Heart right ventricle (tissue), 16 donors: ENCODE measurements around the gene CCDC183. TPM values are rescaled to one million over a fixed set of nuclear protein-coding genes. Genes with fewer than 3 reads are reported as not detected.

Experiments used
- ATAC-seq, 8 donors: fragments of 200-7000 bp; cut with Tn5 transposase; one replicate each; pipeline ENCODE4 v1.9.1; 2020; ENCODE audit warnings: mild to moderate bottlenecking in 8 of 8, moderate library complexity in 8 of 8, moderate number of reproducible peaks in 1 of 8
- DNase-seq, 2 donors: peaks; one replicate each; pipeline ENCODE4 v3.0.0-alpha.2; 2020
- H3K27ac ChIP-seq, 10 donors: fragments of 200-600 bp; sonication (generic) in 2 of 10; one replicate each; pipeline versions ENCODE4 v1.5.0 to v1.8.0; 2020 to 2022; ENCODE audit warnings: mild to moderate bottlenecking in 3 of 10
- H3K27me3 ChIP-seq, 7 donors: fragments of 200-600 bp; one replicate each; pipeline ENCODE4 v1.8.0; 2021 to 2022; ENCODE audit warnings: mild to moderate bottlenecking in 2 of 7
- H3K36me3 ChIP-seq, 9 donors: fragments of 200-600 bp; sonication (generic) in 1 of 9; one replicate each; pipeline versions ENCODE4 v1.5.0 to v1.8.0; 2020 to 2022; ENCODE audit warnings: mild to moderate bottlenecking in 2 of 9
- H3K4me1 ChIP-seq, 9 donors: fragments of 200-600 bp; sonication (generic) in 1 of 9; one replicate each; pipeline versions ENCODE4 v1.5.0 to v1.8.0; 2020 to 2022; ENCODE audit warnings: mild to moderate bottlenecking in 4 of 9
- H3K4me3 ChIP-seq, 10 donors: fragments of 200-600 bp; sonication (generic) in 2 of 10; one replicate each; pipeline versions ENCODE4 v1.5.0 to v1.8.0; 2020 to 2022; ENCODE audit warnings: mild to moderate bottlenecking in 7 of 10, moderate library complexity in 2 of 10
- H3K9me3 ChIP-seq, 11 donors: fragments of 200-600 bp in 10 of 11; sonication (generic) in 2 of 11; one replicate each; pipeline versions ENCODE4 v1.5.0 to v1.8.0; 2013 to 2022; ENCODE audit warnings: mild to moderate bottlenecking in 2 of 11, control low read depth in 1 of 11, moderate library complexity in 1 of 11
- WGBS, 2 donors: extraction: QIAGEN DNeasy Blood & Tissue Kit; methylation state at CpG; one replicate each; pipeline ENCODE4 v1.1.7; 2013; ENCODE audit warnings: inconsistent platforms in 1 of 2; 5-methylcytosine and 5-hydroxymethylcytosine counted together
- intact Hi-C, 10 donors: fragments of 100-400 bp; cut with DNase I; formaldehyde crosslinking; loops; one replicate each; pipeline versions ENCODE4 v1.11.1 to v1.14.2; 2022
- long read RNA-seq, 3 donors: library from polyadenylated mRNA; unstranded; transcript quantifications; one replicate each; pipeline ENCODE4 v2.0.0, GENCODE V29; 2020 to 2021
- polyA plus RNA-seq, 2 donors: library from polyadenylated mRNA; stranded (reverse); fragments of 200-250 nt; gene quantifications; one replicate each; pipeline ENCODE4 v1.2.3, GENCODE V29; 2013
- total RNA-seq, 10 donors: library from RNA; stranded (reverse); fragmentation: NEBNext Ultra II Directional in 3 of 10; extraction: Animal tissue kit (Norgen Biotek cat#: 25700) in 3 of 10; gene quantifications; one replicate each; pipeline versions ENCODE4 v1.2.1 to v1.2.4, GENCODE V29; 2021 to 2023
- TF ChIP-seq, protein P1 (sequence below), 9 donors: fragments of 200-600 bp; sonication (generic) in 2 of 9; IDR thresholded peaks; one replicate each; pipeline versions ENCODE4 v1.5.0 to v1.8.0; 2021 to 2022; ENCODE audit warnings: antibody characterized with exemption in 9 of 9, mild to moderate bottlenecking in 5 of 9, moderate library complexity in 1 of 9
- donor health status: Arrhythmogenic right ventricular cardiomyopathy.
- donor health status: ischemic (EF 13 %, LVEDD 7.1; RV severe dilation, severe dysfunction).
- donor health status: healthy with polysubstance abuse.
- donor health status: DM: no; HTN: yes; CAD: no.
- donor health status: DM: no; HTN: no; CAD: no.
- donor health status: ischemic (EF 25% LVEDD 6.9; RV normal size, moderate dysfunction).
- donor health status: ischemic (EF 25% LVEDD 5.7; RV mildly dilated, moderate dysfunction).
- donor health status: healthy.
- donor health status: DM: yes; HTN: yes; CAD: no.
- donor health status: Ischemic cardiomyopathy.
- donor health status: ischemic (EF 35%, LVEDD 5.7; RV mildly dilated, moderate dysfunction).
- donor health status: nonischemic (EF 11% LVEDD 7.7; RV severe dilation, severe dysfunction).
- donor health status: DM: yes; HTN: yes; CAD: no.
- donor health status: PGD.
- donor health status: ischemic (EF 29% LVEDD 5.4; RV normal size, mild dysfunction).
- donor health status: nonischemic (EF 23%, LVEDD 6.1; RV moderate dilation, normal function).

The CCDC183 gene
- 1 to 10 TPM in 6 of 10 donors, under 1 TPM in 4; 0.56 to 2.4 (median 1.1) TPM for total RNA-seq
- polyA plus RNA-seq, result 1 to 10 TPM in 1 of 2 donors, under 1 TPM in 1; 0.49 to 9.2 TPM
- long read RNA-seq, donor 1, partial matches to known transcripts, result 2 of 4 reads
- long read RNA-seq, donor 1, other reads (novel, unspliced or antisense), result 1 of 4 reads
- long read RNA-seq, donor 2, partial matches to known transcripts, result 1 of 1 reads
- long read RNA-seq, donor 2, other reads (novel, unspliced or antisense), result 0 of 1 reads
- long read RNA-seq, donor 3, partial matches to known transcripts, result 1 of 2 reads
- long read RNA-seq, donor 3, other reads (novel, unspliced or antisense), result 1 of 2 reads

DNA sequence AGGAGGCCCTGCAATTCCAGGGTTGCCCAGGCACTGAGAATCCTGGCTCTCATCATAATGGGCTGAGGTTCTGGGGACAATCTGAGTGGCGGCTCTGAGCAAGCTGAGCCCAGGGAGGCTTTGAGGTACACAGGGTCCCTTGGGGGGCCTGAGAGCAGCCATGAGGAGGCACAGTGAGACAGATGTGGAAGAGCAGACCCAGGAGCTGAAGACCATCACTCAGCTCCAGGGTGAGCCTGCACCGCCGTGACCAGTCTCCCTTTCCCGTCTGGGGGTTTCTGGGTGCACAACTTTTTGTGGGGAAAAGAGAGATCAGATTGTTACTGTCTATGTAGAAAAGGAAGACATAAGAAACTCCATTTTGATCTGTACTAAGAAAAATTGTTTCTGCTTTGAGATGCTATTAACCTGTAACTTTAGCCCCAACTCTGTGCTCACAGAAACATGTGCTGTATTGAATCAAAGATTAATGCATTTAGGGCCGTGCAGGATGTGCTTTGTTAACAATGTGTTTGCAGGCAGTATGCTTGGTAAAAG is at the start of gene CCDC183:
Gene CCDC183, plus strand, starts transcription at position 101 of the 537 bp plus-strand sequence. Its CDS starts 60 bp downstream, at position 161.
- Histone ChIP-seq H3K27ac (peak within 1 kb of the TSS in 8 of 10 donors; percentile 0 to 67 (median 39)), H3K9me3 (no peaks in the 10 kb centered on the region), H3K4me1 (peaks cover 23 to 92% (median 64%) of the 10 kb centered on the region in 9 donors), H3K36me3 (peaks cover 0 to 25% (median 0%) of the 10 kb centered on the region in 9 donors), H3K27me3 (peaks cover 0 to 48% (median 31%) of the 10 kb centered on the region in 7 donors), H3K4me3 (no peak within 1 kb of the TSS)
- TF ChIP-seq, protein P1, sequence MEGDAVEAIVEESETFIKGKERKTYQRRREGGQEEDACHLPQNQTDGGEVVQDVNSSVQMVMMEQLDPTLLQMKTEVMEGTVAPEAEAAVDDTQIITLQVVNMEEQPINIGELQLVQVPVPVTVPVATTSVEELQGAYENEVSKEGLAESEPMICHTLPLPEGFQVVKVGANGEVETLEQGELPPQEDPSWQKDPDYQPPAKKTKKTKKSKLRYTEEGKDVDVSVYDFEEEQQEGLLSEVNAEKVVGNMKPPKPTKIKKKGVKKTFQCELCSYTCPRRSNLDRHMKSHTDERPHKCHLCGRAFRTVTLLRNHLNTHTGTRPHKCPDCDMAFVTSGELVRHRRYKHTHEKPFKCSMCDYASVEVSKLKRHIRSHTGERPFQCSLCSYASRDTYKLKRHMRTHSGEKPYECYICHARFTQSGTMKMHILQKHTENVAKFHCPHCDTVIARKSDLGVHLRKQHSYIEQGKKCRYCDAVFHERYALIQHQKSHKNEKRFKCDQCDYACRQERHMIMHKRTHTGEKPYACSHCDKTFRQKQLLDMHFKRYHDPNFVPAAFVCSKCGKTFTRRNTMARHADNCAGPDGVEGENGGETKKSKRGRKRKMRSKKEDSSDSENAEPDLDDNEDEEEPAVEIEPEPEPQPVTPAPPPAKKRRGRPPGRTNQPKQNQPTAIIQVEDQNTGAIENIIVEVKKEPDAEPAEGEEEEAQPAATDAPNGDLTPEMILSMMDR (IDR thresholded peaks at IDR 0.05), result no peak
- no peak for DNase-seq
- WGBS, 2 donors, result 37 to 42% methylated on average over 5 of the region's 5 CpGs
- intact Hi-C loops, result loop anchor here in 1 of 10 donors (10.0 kb wide), 1 partner anchor 48 kb away; the partner anchor contains the start of genes AJM1 and PHPT1
- ATAC-seq, result no peak

DNA sequence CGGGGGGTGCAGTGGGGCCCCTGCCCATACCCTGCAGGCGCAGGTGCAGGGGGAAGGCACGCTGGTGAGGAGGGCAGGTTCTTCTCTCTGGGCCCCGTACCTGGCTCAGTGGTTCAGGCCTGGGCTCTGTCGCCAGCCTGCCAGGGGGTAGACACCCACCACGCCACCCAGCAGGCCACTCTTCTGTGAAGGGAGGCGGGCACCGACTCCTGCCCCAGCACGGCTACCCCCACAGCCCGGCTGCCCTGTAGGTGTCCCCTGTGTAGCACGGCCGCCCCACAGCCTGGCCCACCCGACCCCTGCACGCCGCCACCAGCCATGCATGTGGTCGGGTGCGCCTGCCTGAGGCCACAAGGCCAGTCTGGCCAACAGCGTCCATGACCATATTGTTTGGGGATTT is 49.5 kb upstream of the CCDC183 start:
- TF ChIP-seq, protein P1 (IDR thresholded peaks at IDR 0.05), result no peak
- peaks cover 0 to 21% (median 16%) of the 10 kb centered on the region in 7 donors for H3K27me3 ChIP-seq
- peaks cover 0 to 6% (median 0%) of the 10 kb centered on the region in 11 donors for H3K9me3 ChIP-seq
- ATAC-seq (peak in 1 of 8 donors; percentile 1), DNase-seq (no peak)
- peak overlapping the region in 6 of 10 donors; percentile 31 to 81 (median 58) for H3K27ac ChIP-seq
- WGBS, 2 donors, result 93 to 94% methylated on average over 18 of the region's 18 CpGs
- H3K4me1 ChIP-seq, result peaks cover 18 to 56% (median 34%) of the 10 kb centered on the region in 9 donors
- H3K36me3 ChIP-seq, result no peaks in the 10 kb centered on the region
- intact Hi-C loops, result no loop called here
- H3K4me3 ChIP-seq, result no peak overlapping the region

DNA sequence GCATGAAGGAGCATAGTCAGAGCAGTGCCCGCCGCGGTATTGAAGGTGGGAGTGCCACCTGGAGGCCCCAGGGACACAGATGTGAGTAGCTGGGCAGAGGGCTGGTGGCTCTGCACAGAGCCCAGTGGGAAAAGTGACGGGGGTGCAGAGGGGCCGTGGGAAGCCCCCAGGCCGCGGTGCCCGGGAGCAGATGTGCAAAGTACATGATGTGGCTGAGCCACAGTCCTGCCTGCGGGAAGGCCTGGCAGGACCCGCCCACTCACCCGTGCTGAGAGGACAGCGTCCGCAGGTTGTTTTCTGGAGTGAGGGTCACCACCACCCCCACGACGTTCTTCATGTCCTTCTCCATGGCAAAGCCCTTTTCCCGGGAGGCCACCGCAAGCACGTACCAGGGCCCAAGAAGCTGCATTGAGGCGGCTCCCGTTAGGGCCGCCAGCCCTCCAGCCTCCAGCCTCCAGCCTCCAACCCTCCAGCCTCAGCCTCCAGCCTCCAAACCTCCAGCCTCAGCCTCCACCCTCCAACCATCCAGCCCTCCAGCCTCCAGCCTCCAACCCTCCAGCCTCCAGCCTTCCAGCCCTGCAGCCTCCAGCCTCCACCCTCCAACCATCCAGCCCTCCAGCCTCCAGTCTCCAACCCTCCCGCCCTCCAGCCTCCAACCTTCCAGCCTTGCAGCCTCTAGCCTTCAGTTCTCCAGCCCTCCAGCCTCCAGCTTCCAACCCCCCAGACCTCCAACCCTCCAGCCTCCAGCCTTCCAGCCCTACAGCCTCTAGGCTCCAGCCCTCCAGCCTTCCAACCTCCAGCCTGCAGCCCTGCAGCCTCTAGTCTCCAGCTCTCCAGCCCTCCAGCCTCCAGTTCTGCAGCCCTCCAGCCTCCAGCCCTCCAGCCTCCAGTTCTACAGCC is 48.7 kb upstream of the CCDC183 start:
- WGBS, 2 donors, result 91 to 93% methylated on average over 22 of the region's 22 CpGs
- TF ChIP-seq, protein P1 (IDR thresholded peaks at IDR 0.05), result no peak
- no peaks in the 10 kb centered on the region for H3K36me3 ChIP-seq
- intact Hi-C loops, result no loop called here
- peak overlapping the region in 4 of 10 donors; percentile 31 to 81 (median 66) for H3K27ac ChIP-seq
- no peak overlapping the region for H3K4me3 ChIP-seq
- H3K4me1 ChIP-seq, result peaks cover 13 to 48% (median 30%) of the 10 kb centered on the region in 9 donors
- peaks cover 0 to 14% (median 8%) of the 10 kb centered on the region in 7 donors for H3K27me3 ChIP-seq
- H3K9me3 ChIP-seq, result peaks cover 0 to 14% (median 0%) of the 10 kb centered on the region in 11 donors
- ATAC-seq, result no peak
- DNase-seq, result no peak

DNA sequence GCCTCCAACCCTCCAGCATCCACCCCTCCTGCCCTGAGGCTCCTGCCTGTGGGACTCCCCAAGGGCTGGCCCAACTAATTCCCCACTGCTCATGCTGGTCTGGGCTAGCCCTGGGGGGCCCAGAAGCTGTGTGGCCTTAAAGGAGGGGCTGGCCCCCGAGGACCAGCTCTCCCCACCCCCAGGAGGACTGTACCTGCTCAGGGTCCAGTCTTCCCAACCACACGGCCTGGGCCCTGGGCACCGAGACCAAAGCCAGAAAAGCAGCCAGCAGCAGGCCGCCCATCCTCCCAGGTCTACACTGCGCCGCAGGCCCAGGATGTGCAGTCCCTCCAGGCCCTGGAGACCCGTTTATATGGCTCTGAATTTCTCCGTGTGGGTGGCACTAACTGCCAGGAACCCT is 47.9 kb upstream of the CCDC183 start, which contains the start of gene LCN6:
Gene LCN6, minus strand, starts transcription at position 325 of the 400 bp plus-strand sequence. Its CDS starts 42 bp downstream, at position 283.
- Histone ChIP-seq H3K27ac (peak within 1 kb of the TSS in 9 of 10 donors; percentile 31 to 84 (median 59)), H3K4me3 (no peak within 1 kb of the TSS), H3K4me1 (peaks cover 12 to 41% (median 25%) of the 10 kb centered on the region in 9 donors), H3K9me3 (peaks cover 0 to 15% (median 0%) of the 10 kb centered on the region in 11 donors), H3K27me3 (peaks cover 0 to 6% (median under 1%) of the 10 kb centered on the region in 7 donors), H3K36me3 (no peaks in the 10 kb centered on the region)
- DNase-seq (no peak), ATAC-seq (peak in 3 of 8 donors; percentile 4 to 13 (median 7))
- intact Hi-C loops, result no loop called here
- whole genome bisulfite sequencing, 2 donors, result 68 to 76% methylated on average over 8 of the region's 8 CpGs
- TF ChIP-seq, protein P1 (IDR thresholded peaks at IDR 0.05), result no peak
